GM12878 (cell line): ENCODE results near the gene STK11. TPM values are rescaled to one million over a fixed set of nuclear protein-coding genes. Genes with fewer than 3 reads are reported as not detected.

Experiments used
- ATAC-seq: fragments of 200-7000 bp; cut with Tn5 transposase; 3 replicates; pipeline ENCODE4 v1.9.1; 2020; ENCODE audit warnings: mild to moderate bottlenecking, moderate library complexity
- BruUV-seq: library from RNA; stranded (reverse); fragments of 400-500 nt; replicated peaks from 2 replicates; lab custom pipeline; 2021; lab: Mats Ljungman, UMichigan
- CTCF ChIA-PET: fragments of 300-600 bp; sonication (Branson Sonifier 250); formaldehyde crosslinking; extraction: SDS; loops from one replicate; lab custom pipeline; 2021; ENCODE audit warnings: inconsistent platforms; lab: Yijun Ruan, JAX
- POLR2A ChIA-PET: fragments of 350-600 bp; formaldehyde crosslinking; extraction: SDS; loops from one replicate; lab custom pipeline; 2021; ENCODE audit warnings: inconsistent platforms; lab: Charles Lee
- RAD21 ChIA-PET: fragments of 300-600 bp; sonication (Branson Sonifier 250); formaldehyde crosslinking; loops from one replicate; lab custom pipeline; 2023; ENCODE audit warnings: antibody characterized with exemption; ENCODE audit not compliant: unreplicated experiment; lab: Charles Lee
- SMC1A ChIA-PET: fragments of 300-600 bp; sonication (Branson Sonifier 250); formaldehyde crosslinking; loops from one replicate; lab custom pipeline; 2023; ENCODE audit not compliant: unreplicated experiment, uncharacterized antibody; lab: Charles Lee
- DNase-seq: peaks from one replicate; pipeline ENCODE4 v3.0.0-alpha.2; 2011; ENCODE audit warnings: low read depth, low spot score
- FAIRE-seq: peaks from 3 replicates; lab custom pipeline; 2011; peaks lifted over from hg19 to GRCh38; lab: Jason Lieb, UNC
- H2AFZ ChIP-seq: 2 replicates; pipeline ENCODE4 v1.6.0; 2011; ENCODE audit warnings: low read depth, low read length, control low read depth; ENCODE audit not compliant: control insufficient read depth
- H3K27ac ChIP-seq: 2 replicates; pipeline ENCODE4 v1.5.1; 2011; ENCODE audit warnings: control low read depth; ENCODE audit not compliant: control insufficient read depth, insufficient read depth
- H3K27me3 ChIP-seq, 2 experiments: replicated peaks in 1 of 2; 2 replicates each; pipeline versions ENCODE4 v1.6.0 to v1.6.1; 2011; ENCODE audit warnings: low read length in 1 of 2; ENCODE audit not compliant: control insufficient read depth in 2 of 2, insufficient read depth in 2 of 2
- H3K36me3 ChIP-seq, 2 experiments: 2 replicates each; pipeline ENCODE4 v1.5.1; 2011; ENCODE audit warnings: low read length in 1 of 2; ENCODE audit not compliant: control insufficient read depth in 2 of 2, insufficient read depth in 2 of 2
- H3K4me1 ChIP-seq: 2 replicates; pipeline ENCODE4 v1.6.1; 2011; ENCODE audit warnings: mild to moderate bottlenecking, low read length, moderate library complexity, mixed read lengths; ENCODE audit not compliant: control insufficient read depth, insufficient read depth
- H3K4me2 ChIP-seq: 2 replicates; pipeline ENCODE4 v1.6.0; 2011; ENCODE audit warnings: control low read depth; ENCODE audit not compliant: control insufficient read depth, insufficient read depth
- H3K4me3 ChIP-seq: fragments of 200-600 bp; sonication (generic); 2 replicates; pipeline ENCODE4 v1.5.1; 2016
- H3K79me2 ChIP-seq: 2 replicates; pipeline ENCODE4 v1.6.0; 2011; ENCODE audit warnings: low read length; ENCODE audit not compliant: control insufficient read depth, insufficient read depth
- H3K9ac ChIP-seq: 2 replicates; pipeline ENCODE4 v1.8.0; 2011; ENCODE audit warnings: low read length, control low read depth, mixed read lengths; ENCODE audit not compliant: control insufficient read depth, insufficient read depth
- H3K9me3 ChIP-seq: replicated peaks from 3 replicates; pipeline ENCODE4 v1.5.1; 2011; ENCODE audit warnings: mild to moderate bottlenecking, low read length; ENCODE audit not compliant: control insufficient read depth, insufficient read depth
- H4K20me1 ChIP-seq: 2 replicates; pipeline ENCODE4 v1.6.0; 2011; ENCODE audit not compliant: control insufficient read depth, insufficient read depth
- ATF7 ChIP-seq: fragments of 450-650 bp; IDR thresholded peaks from 2 replicates; pipeline ENCODE4 v1.6.1; 2016; ENCODE audit warnings: low read depth, mild to moderate bottlenecking
- BACH1 ChIP-seq: fragments of 450-650 bp; IDR thresholded peaks from 2 replicates; pipeline ENCODE4 v1.6.1; 2017; ENCODE audit warnings: mild to moderate bottlenecking, borderline replicate concordance
- CBX3 ChIP-seq: fragments of 200-600 bp; sonication (generic); IDR thresholded peaks from 2 replicates; pipeline ENCODE4 v1.6.1; 2016; ENCODE audit warnings: low read depth, borderline replicate concordance
- EGR1 ChIP-seq, 2 experiments: IDR thresholded peaks; 1 replicate in 1 of 2; 2 replicates in 1 of 2; pipeline ENCODE4 v1.6.1; 2011 to 2012; ENCODE audit warnings: low read depth in 2 of 2, low read length in 2 of 2, borderline replicate concordance in 1 of 2, mild to moderate bottlenecking in 1 of 2, moderate library complexity in 1 of 2
- EZH2 ChIP-seq: IDR thresholded peaks from 2 replicates; pipeline ENCODE4 v1.6.1; 2012; ENCODE audit warnings: low read depth, mild to moderate bottlenecking, control low read depth, inconsistent platforms, low read length, borderline replicate concordance; ENCODE audit not compliant: control insufficient read depth
- GABPA ChIP-seq: IDR thresholded peaks from 2 replicates; pipeline ENCODE4 v1.6.1; 2014; ENCODE audit warnings: antibody characterized with exemption, low read depth, mild to moderate bottlenecking, inconsistent platforms
- IRF4 ChIP-seq: IDR thresholded peaks from 2 replicates; pipeline ENCODE4 v1.6.1; 2011; ENCODE audit warnings: low read depth, low read length
- KAT2A ChIP-seq: conservative IDR thresholded peaks from 2 replicates; pipeline ENCODE4 v1.6.1; 2011; ENCODE audit warnings: low read depth, low read length; ENCODE audit not compliant: control insufficient read depth
- KLF5 ChIP-seq: fragments of 450-650 bp; IDR thresholded peaks from 2 replicates; pipeline ENCODE4 v1.6.1; 2014; ENCODE audit warnings: mild to moderate bottlenecking; ENCODE audit not compliant: partially characterized antibody
- RFX5 ChIP-seq: IDR thresholded peaks from 2 replicates; pipeline ENCODE4 v1.6.1; 2011; ENCODE audit warnings: low read depth, low read length, improper control_type of control experiment
- USF1 ChIP-seq: IDR thresholded peaks from 2 replicates; pipeline ENCODE4 v1.6.1; 2011; ENCODE audit warnings: borderline replicate concordance, low read depth, mild to moderate bottlenecking, moderate library complexity, mixed read lengths, low read length; ENCODE audit not compliant: insufficient read depth; ENCODE audit errors: extremely low read length
- WGBS: methylation state at CpG from one replicate; pipeline ENCODE4 v1.1.6; 2016; ENCODE audit warnings: low lambda C conversion rate; ENCODE audit not compliant: insufficient replicate concordance, insufficient coverage; ENCODE audit errors: missing lambda C conversion rate; 5-methylcytosine and 5-hydroxymethylcytosine counted together
- in situ Hi-C: fragments of 300-500 bp; cut with MboI; formaldehyde crosslinking; loops from 9 replicates; pipeline ENCODE4 v1.14.3; 2018; ENCODE audit warnings: mixed read lengths
- intact Hi-C: fragments of 100-400 bp; cut with micrococcal nuclease; formaldehyde crosslinking; loops from one replicate; pipeline ENCODE4 v1.14.2; 2022; ENCODE audit not compliant: unreplicated experiment
- polyA plus RNA-seq, 11 experiments: library from polyadenylated mRNA; depleted of rRNA in 4 of 11; unstranded in 6 of 11; stranded (reverse) in 5 of 11; fragments of >200 nt; fragmentation: Nextera tagmentation in 4 of 11; fragmentation: Illumina TruSeq in 1 of 11; extraction: Ambion mirVana in 4 of 11; extraction: Trizol in 1 of 11; gene quantifications; 1 replicate in 1 of 11; 2 replicates in 10 of 11; pipeline versions ENCODE4 v1.2.1 to v1.2.3, GENCODE V29; 2011 to 2016; ENCODE audit warnings: inconsistent platforms in 2 of 11, missing spikeins in 2 of 11, low read depth in 1 of 11
- total RNA-seq, 4 experiments: library from RNA; depleted of rRNA in 3 of 4; stranded (reverse); fragments of >200 nt in 3 of 4; fragmentation: Illumina TruSeq in 1 of 4; extraction: Trizol in 1 of 4; gene quantifications; 2 replicates each; pipeline versions ENCODE4 v1.2.1 to v1.2.3, GENCODE V29; 2013 to 2021

STK11 gene
- total and polyA plus RNA-seq, 10 of the 15 experiments (the other 5 are each of a cell fraction or from before 2014, with no cell fraction given): 0.33 to 71.0 (median 23.8) TPM

GRCh38 chr19:1227304-1228054 lies 21.9 kb downstream of the STK11 start:
- SMC1A ChIA-PET: no interaction called here
- TF ChIP-seq USF1: no peak
- TF ChIP-seq RFX5: no peak
- no peak for TF ChIP-seq EZH2
- no peak for TF ChIP-seq KLF5
- TF ChIP-seq IRF4: no peak
- no peak for TF ChIP-seq KAT2A
- TF ChIP-seq ATF7: no peak
- TF ChIP-seq GABPA: no peak
- no peak for TF ChIP-seq CBX3
- no peak for TF ChIP-seq BACH1
- no peak for TF ChIP-seq EGR1 (IDR thresholded peaks at IDR 0.05; ENCODE audit: borderline replicate concordance in 1 of 2, low read depth in 2 of 2, low read length in 2 of 2)
- TF ChIP-seq, all 136 proteins: peak for 0
- Histone ChIP-seq H3K4me2 (no peak overlapping the region), H3K79me2 (no peaks in the 10 kb centered on the region), H3K27me3 (no peaks in the 10 kb centered on the region), H3K4me1 (no peaks in the 10 kb centered on the region), H3K27ac (no peak overlapping the region), H3K36me3 (peaks cover 0 to 8% of the 10 kb centered on the region in 2 experiments; a peak in 2 of 4 replicates), H4K20me1 (no peaks in the 10 kb centered on the region), H3K4me3 (no peak overlapping the region), H2AFZ (no peak overlapping the region), H3K9ac (no peak overlapping the region), H3K9me3 (no peaks in the 10 kb centered on the region)
- POLR2A ChIA-PET: no interaction called here
- CTCF ChIA-PET: no interaction called here
- DNase-seq: no peak
- RAD21 ChIA-PET: no interaction called here
- no peak for ATAC-seq
- in situ Hi-C loops (no loop called here), intact Hi-C loops (no loop called here)
- BruUV-seq: no TSS peak
- WGBS: 97% methylated on average over 30 of the region's 56 CpGs
- FAIRE-seq: no peak
